Mesendoderm (in vitro differentiated cells): ENCODE measurements around the gene KRTAP11-1. TPM values are rescaled to one million over a fixed set of nuclear protein-coding genes. Genes with fewer than 3 reads are reported as not detected.

Source experiments
- DNase-seq: peaks from one replicate; pipeline ENCODE4 v3.0.0; 2013
- H2AK5ac ChIP-seq: 2 replicates; pipeline ENCODE4 v1.6.1; 2013; ENCODE audit warnings: low read length, inconsistent platforms
- H2BK120ac ChIP-seq: 2 replicates; pipeline ENCODE4 v1.6.1; 2013; ENCODE audit warnings: low read depth, mild to moderate bottlenecking, low read length, moderate library complexity, mixed read lengths
- H2BK15ac ChIP-seq: replicated peaks from 2 replicates; pipeline ENCODE4 v1.6.1; 2013; ENCODE audit warnings: low read depth, mild to moderate bottlenecking, moderate library complexity
- H2BK5ac ChIP-seq: 2 replicates; pipeline ENCODE4 v1.6.1; 2013; ENCODE audit warnings: low read length, inconsistent platforms
- H3K18ac ChIP-seq: 2 replicates; pipeline ENCODE4 v1.6.1; 2013; ENCODE audit warnings: mild to moderate bottlenecking, low read length, mixed read lengths
- H3K23ac ChIP-seq: one replicate; pipeline ENCODE4 v1.6.1; 2013; ENCODE audit warnings: low read length
- H3K27ac ChIP-seq: 2 replicates; pipeline ENCODE4 v1.5.1; 2013; ENCODE audit warnings: low read depth, mild to moderate bottlenecking, inconsistent platforms, low read length, moderate library complexity
- H3K27me3 ChIP-seq: 2 replicates; pipeline ENCODE4 v1.6.1; 2013; ENCODE audit warnings: low read length, control low read depth, mild to moderate bottlenecking, inconsistent platforms; ENCODE audit not compliant: insufficient read depth, poor library complexity
- H3K36me3 ChIP-seq: 2 replicates; pipeline ENCODE4 v1.6.1; 2013; ENCODE audit warnings: low read length, inconsistent platforms; ENCODE audit not compliant: control insufficient read depth, insufficient read depth
- H3K4ac ChIP-seq: one replicate; pipeline ENCODE4 v1.6.1; 2013; ENCODE audit warnings: low read depth, mild to moderate bottlenecking, low read length, moderate library complexity
- H3K4me1 ChIP-seq: 2 replicates; pipeline ENCODE4 v1.6.1; 2013; ENCODE audit warnings: low read depth, low read length, inconsistent platforms; ENCODE audit not compliant: control insufficient read depth
- H3K4me2 ChIP-seq: 2 replicates; pipeline ENCODE4 v1.6.1; 2013; ENCODE audit warnings: low read length
- H3K4me3 ChIP-seq: 2 replicates; pipeline ENCODE4 v1.5.1; 2013; ENCODE audit warnings: mild to moderate bottlenecking, low read length
- H3K56ac ChIP-seq: one replicate; pipeline ENCODE4 v1.6.1; 2013; ENCODE audit warnings: low read length
- H3K79me1 ChIP-seq: 2 replicates; pipeline ENCODE4 v1.6.1; 2013; ENCODE audit warnings: low read length, inconsistent platforms
- H3K79me2 ChIP-seq: 2 replicates; pipeline ENCODE4 v1.6.1; 2013; ENCODE audit warnings: mild to moderate bottlenecking, low read length; ENCODE audit not compliant: control insufficient read depth, insufficient read depth
- H3K9ac ChIP-seq: 2 replicates; pipeline ENCODE4 v1.6.1; 2013; ENCODE audit warnings: low read length, inconsistent platforms
- H4K5ac ChIP-seq: one replicate; pipeline ENCODE4 v1.6.1; 2013; ENCODE audit warnings: low read length
- H4K8ac ChIP-seq: one replicate; pipeline ENCODE4 v1.6.1; 2013; ENCODE audit warnings: low read depth, mild to moderate bottlenecking, control low read depth, low read length, moderate library complexity
- WGBS: extraction: QIAGEN DNeasy Blood & Tissue Kit; methylation state at CpG from one replicate; pipeline ENCODE4 v1.1.7; 2013; ENCODE audit warnings: low lambda C conversion rate, missing lambda C conversion rate; ENCODE audit not compliant: insufficient coverage; ENCODE audit errors: extremely low coverage; 5-methylcytosine and 5-hydroxymethylcytosine counted together
- polyA plus RNA-seq, 2 experiments: library from polyadenylated mRNA; stranded (reverse); fragments of 200-250 nt; gene quantifications; one replicate each; pipeline ENCODE4 v1.2.3, GENCODE V29; 2013

KRTAP11-1 gene
- polyA plus RNA-seq (2013, experiment 1 of 2) = not detected
- polyA plus RNA-seq (2013, experiment 2 of 2) = not detected

GRCh38 chr21:30881480-30881879, at the start of gene KRTAP11-1:
KRTAP11-1 (minus strand) TSS chr21:30881580; CDS start chr21:30881524, 56 bp downstream.
- H4K5ac ChIP-seq = no peak within 1 kb of the TSS
- H2AK5ac ChIP-seq = no peak within 1 kb of the TSS
- H3K79me1 ChIP-seq = no peaks in the 10 kb centered on the region
- H3K4me3 ChIP-seq = no peak within 1 kb of the TSS
- H4K8ac ChIP-seq = no peak within 1 kb of the TSS
- H3K23ac ChIP-seq = no peak within 1 kb of the TSS
- H3K27ac ChIP-seq = no peak within 1 kb of the TSS
- H3K79me2 ChIP-seq = no peaks in the 10 kb centered on the region
- H3K27me3 ChIP-seq = no peaks in the 10 kb centered on the region
- H2BK5ac ChIP-seq = no peak within 1 kb of the TSS
- H3K9ac ChIP-seq = no peak within 1 kb of the TSS
- no peaks in the 10 kb centered on the region for H3K36me3 ChIP-seq
- no peak within 1 kb of the TSS for H3K4me2 ChIP-seq
- H2BK120ac ChIP-seq = no peak within 1 kb of the TSS
- no peak for DNase-seq
- no peak within 1 kb of the TSS for H2BK15ac ChIP-seq
- H3K18ac ChIP-seq = no peak within 1 kb of the TSS
- no CpG with 5 or more reads among the region's 2 CpGs for WGBS
- H3K56ac ChIP-seq = no peak within 1 kb of the TSS
- no peak within 1 kb of the TSS for H3K4ac ChIP-seq
- no peaks in the 10 kb centered on the region for H3K4me1 ChIP-seq

- H4K8ac ChIP-seq = no peak overlapping the region
- H4K5ac ChIP-seq = no peak overlapping the region
- H3K4me2 ChIP-seq = no peak overlapping the region
- H3K4ac ChIP-seq = no peak overlapping the region
- no peak overlapping the region for H3K56ac ChIP-seq
- no peak overlapping the region for H3K4me3 ChIP-seq
- no peak overlapping the region for H3K27ac ChIP-seq
- H2BK5ac ChIP-seq = no peak overlapping the region
- H3K18ac ChIP-seq = no peak overlapping the region
- H3K9ac ChIP-seq = no peak overlapping the region
- H2BK120ac ChIP-seq = no peak overlapping the region
- no peak overlapping the region for H2BK15ac ChIP-seq
- no peak overlapping the region for H2AK5ac ChIP-seq
- H3K23ac ChIP-seq = no peak overlapping the region
- no peak for DNase-seq
- WGBS = no CpG with 5 or more reads among the region's 4 CpGs
- H3K79me1 ChIP-seq = no peaks in the 10 kb centered on the region
- no peaks in the 10 kb centered on the region for H3K36me3 ChIP-seq
- no peaks in the 10 kb centered on the region for H3K79me2 ChIP-seq
- H3K27me3 ChIP-seq = no peaks in the 10 kb centered on the region
- no peaks in the 10 kb centered on the region for H3K4me1 ChIP-seq
These were observed 42.8 kb upstream of the KRTAP11-1 start for GRCh38 chr21:30924146-30924700.

GRCh38 chr21:30921129-30921528, 39.7 kb upstream of the KRTAP11-1 start:
- Histone ChIP-seq H4K5ac (no peak overlapping the region), H3K4me1 (no peaks in the 10 kb centered on the region), H3K4me3 (no peak overlapping the region), H3K56ac (no peak overlapping the region), H3K4ac (no peak overlapping the region), H2AK5ac (no peak overlapping the region), H3K27me3 (no peaks in the 10 kb centered on the region), H2BK15ac (no peak overlapping the region), H3K36me3 (no peaks in the 10 kb centered on the region), H3K4me2 (no peak overlapping the region), H3K23ac (no peak overlapping the region), H3K27ac (no peak overlapping the region), H3K18ac (no peak overlapping the region), H2BK120ac (no peak overlapping the region), H3K79me1 (no peaks in the 10 kb centered on the region), H3K79me2 (no peaks in the 10 kb centered on the region), H2BK5ac (no peak overlapping the region), H3K9ac (no peak overlapping the region), H4K8ac (no peak overlapping the region)
- no peak for DNase-seq
- no CpG with 5 or more reads among the region's 4 CpGs for WGBS

- no peak overlapping the region for H2BK120ac ChIP-seq
- no CpG with 5 or more reads among the region's 1 CpG for WGBS
- H4K5ac ChIP-seq = no peak overlapping the region
- no peaks in the 10 kb centered on the region for H3K4me1 ChIP-seq
- H3K4me2 ChIP-seq = no peak overlapping the region
- H4K8ac ChIP-seq = no peak overlapping the region
- no peak overlapping the region for H3K56ac ChIP-seq
- no peaks in the 10 kb centered on the region for H3K79me1 ChIP-seq
- H3K4me3 ChIP-seq = no peak overlapping the region
- H2AK5ac ChIP-seq = no peak overlapping the region
- no peaks in the 10 kb centered on the region for H3K79me2 ChIP-seq
- no peak overlapping the region for H3K23ac ChIP-seq
- DNase-seq = no peak
- no peak overlapping the region for H2BK15ac ChIP-seq
- H3K27me3 ChIP-seq = no peaks in the 10 kb centered on the region
- no peak overlapping the region for H3K18ac ChIP-seq
- H3K4ac ChIP-seq = no peak overlapping the region
- no peak overlapping the region for H3K9ac ChIP-seq
- H2BK5ac ChIP-seq = no peak overlapping the region
- no peak overlapping the region for H3K27ac ChIP-seq
- no peaks in the 10 kb centered on the region for H3K36me3 ChIP-seq
These were observed 36.2 kb upstream of the KRTAP11-1 start for GRCh38 chr21:30917557-30917956.

- Histone ChIP-seq H4K5ac (no peak overlapping the region), H3K4me3 (no peak overlapping the region), H3K36me3 (no peaks in the 10 kb centered on the region), H3K27me3 (no peaks in the 10 kb centered on the region), H2BK5ac (no peak overlapping the region), H3K27ac (no peak overlapping the region), H3K56ac (no peak overlapping the region), H3K4ac (no peak overlapping the region), H2BK15ac (no peak overlapping the region), H3K4me1 (no peaks in the 10 kb centered on the region), H2AK5ac (no peak overlapping the region), H4K8ac (no peak overlapping the region), H3K18ac (no peak overlapping the region), H3K4me2 (no peak overlapping the region), H3K79me2 (no peaks in the 10 kb centered on the region), H2BK120ac (no peak overlapping the region), H3K23ac (no peak overlapping the region), H3K79me1 (no peaks in the 10 kb centered on the region), H3K9ac (no peak overlapping the region)
- DNase-seq = no peak
- WGBS = no CpG with 5 or more reads among the region's 4 CpGs
These were observed 19.5 kb upstream of the KRTAP11-1 start for GRCh38 chr21:30900881-30901280.
